Naive B cell (primary cell): ENCODE measurements around the gene WDFY3. TPM values are rescaled to one million over a fixed set of nuclear protein-coding genes. Genes with fewer than 3 reads are reported as not detected.
"Not testable (repeated sequence)": the region's sequence is repeated elsewhere in the genome, so short reads cannot be mapped to it uniquely, and the experiment has no call there.

Experiments used
- ATAC-seq, 2 donors: fragments of 150-1000 bp; cut with Tn5 transposase; 2 replicates each; pipeline ENCODE4 v1.10.0; 2021; ENCODE audit warnings: low read depth in 2 of 2, mild to moderate bottlenecking in 2 of 2, moderate library complexity in 2 of 2
- DNase-seq: peaks from one replicate; pipeline ENCODE4 v3.0.0; 2022
- H3K27ac Mint-ChIP-seq, 6 donors: one replicate each; pipeline ENCODE4 v1.8.0; 2020 to 2022; ENCODE audit warnings: mild to moderate bottlenecking in 6 of 6, mixed read lengths in 6 of 6, moderate library complexity in 5 of 6, inconsistent platforms in 2 of 6
- H3K27me3 Mint-ChIP-seq, 3 donors: one replicate each; pipeline ENCODE4 v1.8.0; 2021 to 2022; ENCODE audit warnings: mixed read lengths in 3 of 3, mild to moderate bottlenecking in 1 of 3
- H3K36me3 Mint-ChIP-seq, 2 donors: one replicate each; pipeline ENCODE4 v1.8.0; 2020 to 2022; ENCODE audit warnings: mixed read lengths in 2 of 2, inconsistent platforms in 1 of 2, mild to moderate bottlenecking in 1 of 2
- H3K4me1 Mint-ChIP-seq, 3 donors: one replicate each; pipeline ENCODE4 v1.8.0; 2020 to 2022; ENCODE audit warnings: mixed read lengths in 3 of 3, inconsistent platforms in 1 of 3, mild to moderate bottlenecking in 1 of 3, moderate library complexity in 1 of 3
- H3K4me3 Mint-ChIP-seq, 8 donors: one replicate each; pipeline ENCODE4 v1.8.0; 2020 to 2022; ENCODE audit warnings: mild to moderate bottlenecking in 8 of 8, mixed read lengths in 8 of 8, moderate library complexity in 8 of 8, inconsistent platforms in 2 of 8
- H3K9me3 Mint-ChIP-seq, 7 donors: one replicate each; pipeline ENCODE4 v1.8.0; 2020 to 2022; ENCODE audit warnings: mixed read lengths in 7 of 7, mild to moderate bottlenecking in 5 of 7, inconsistent platforms in 2 of 7, moderate library complexity in 1 of 7
- polyA plus RNA-seq, 6 donors: library from polyadenylated mRNA; unstranded; fragments of 300-500 nt; fragmentation: Illumina TruSeq; gene quantifications; one replicate each; pipeline ENCODE4 v1.2.3, GENCODE V29; 2021; ENCODE audit warnings: low read depth in 6 of 6

Gene WDFY3
- polyA plus RNA-seq, 6 donors from 2014 or later, result 0.19 TPM; not detected in 5

DNA sequence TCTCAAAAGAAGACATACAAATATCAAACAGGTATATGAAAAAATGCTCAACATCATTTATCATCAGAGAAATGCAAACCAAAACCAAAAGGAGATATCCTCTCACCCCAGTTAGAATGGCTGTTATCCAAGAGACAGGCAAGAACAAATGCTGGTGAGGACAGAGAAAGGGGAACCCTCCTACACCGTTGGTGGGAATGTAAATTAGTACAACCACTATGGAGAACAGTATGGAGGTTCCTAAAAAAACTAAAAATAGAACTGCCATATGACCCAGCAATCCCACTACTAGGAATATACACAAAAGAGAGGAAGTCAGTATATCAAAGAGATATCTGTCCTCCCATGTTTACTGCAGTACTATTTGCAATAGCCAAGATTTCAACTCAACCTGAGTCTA is 300.1 kb downstream of the WDFY3 start:
- DNase-seq, result no peak
- no peak overlapping the region for H3K27ac Mint-ChIP-seq
- no peaks in the 10 kb centered on the region for H3K27me3 Mint-ChIP-seq
- no peaks in the 10 kb centered on the region for H3K36me3 Mint-ChIP-seq
- H3K4me1 Mint-ChIP-seq, result no peaks in the 10 kb centered on the region
- peaks cover 0 to 4% (median 1%) of the 10 kb centered on the region in 7 donors for H3K9me3 Mint-ChIP-seq
- ATAC-seq, result no peak
- H3K4me3 Mint-ChIP-seq, result no peak overlapping the region

DNA sequence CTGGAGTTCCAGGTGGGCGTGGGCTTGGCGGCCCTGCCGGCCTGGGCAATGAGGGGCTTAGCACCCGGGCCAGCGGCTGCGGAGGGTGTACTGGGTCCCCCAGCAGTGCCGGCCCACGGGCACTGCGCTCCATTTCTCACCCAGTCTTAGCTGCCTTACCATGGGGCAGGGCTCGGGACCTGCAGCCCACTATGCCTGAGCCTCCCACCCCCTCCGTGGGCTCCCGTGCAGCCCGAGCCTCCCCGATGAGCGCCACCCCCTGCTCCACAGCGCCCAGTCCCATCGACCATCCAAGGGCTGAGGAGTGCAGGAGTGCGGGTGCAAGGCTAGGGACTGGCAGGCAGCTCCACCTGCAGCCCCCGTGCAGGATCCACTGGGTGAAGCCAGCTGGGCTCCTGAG is 301.7 kb downstream of the WDFY3 start:
- not testable (repeated sequence) for H3K4me1 Mint-ChIP-seq, H3K9me3 Mint-ChIP-seq, DNase-seq, H3K27ac Mint-ChIP-seq, H3K36me3 Mint-ChIP-seq, H3K27me3 Mint-ChIP-seq, ATAC-seq
- H3K4me3 Mint-ChIP-seq, result peak overlapping the region in 1 of 8 donors; percentile 29

DNA sequence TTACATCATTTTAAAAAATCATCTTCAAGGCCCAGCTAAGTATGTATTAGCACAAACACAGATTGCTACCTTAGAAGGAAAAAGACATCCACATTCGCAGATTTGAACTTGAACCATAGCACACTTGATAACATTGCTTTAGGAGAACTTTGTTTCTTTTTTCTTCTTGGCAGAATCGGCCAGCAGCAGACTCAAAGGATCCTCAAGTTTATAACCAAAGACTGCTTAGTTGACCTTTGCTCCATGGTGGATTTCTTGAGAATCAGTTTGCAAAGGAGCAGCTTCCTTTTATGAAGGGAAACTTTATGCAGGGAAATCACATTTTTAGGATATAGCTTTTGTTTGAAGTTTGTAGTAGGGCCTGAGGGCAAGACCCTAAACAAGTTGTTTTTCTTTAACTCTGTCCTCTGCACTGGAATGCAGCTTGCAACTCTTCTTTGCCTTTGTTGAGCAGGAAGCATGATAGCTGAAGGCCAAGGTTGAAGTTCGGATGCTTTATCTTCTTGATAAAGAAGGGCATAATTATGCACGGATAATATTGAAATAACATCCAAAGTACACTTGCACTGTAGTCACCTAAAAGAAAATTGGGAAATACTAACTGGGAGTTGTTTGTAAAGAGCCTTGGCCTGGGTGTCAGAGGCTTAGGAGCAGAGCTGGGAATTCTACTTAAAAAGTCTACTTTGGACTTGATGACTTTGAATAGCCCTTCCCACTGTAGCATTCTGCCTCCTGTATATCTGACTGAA is 305.1 kb downstream of the WDFY3 start:
- Mint-ChIP-seq H3K27ac (no peak overlapping the region), H3K36me3 (peaks cover 0 to 7% of the 10 kb centered on the region in 2 donors), H3K9me3 (peaks cover 10 to 19% (median 14%) of the 10 kb centered on the region in 7 donors), H3K4me1 (no peaks in the 10 kb centered on the region), H3K4me3 (no peak overlapping the region), H3K27me3 (peaks cover 0 to 9% (median 0%) of the 10 kb centered on the region in 3 donors)
- ATAC-seq, result no peak
- DNase-seq, result no peak

DNA sequence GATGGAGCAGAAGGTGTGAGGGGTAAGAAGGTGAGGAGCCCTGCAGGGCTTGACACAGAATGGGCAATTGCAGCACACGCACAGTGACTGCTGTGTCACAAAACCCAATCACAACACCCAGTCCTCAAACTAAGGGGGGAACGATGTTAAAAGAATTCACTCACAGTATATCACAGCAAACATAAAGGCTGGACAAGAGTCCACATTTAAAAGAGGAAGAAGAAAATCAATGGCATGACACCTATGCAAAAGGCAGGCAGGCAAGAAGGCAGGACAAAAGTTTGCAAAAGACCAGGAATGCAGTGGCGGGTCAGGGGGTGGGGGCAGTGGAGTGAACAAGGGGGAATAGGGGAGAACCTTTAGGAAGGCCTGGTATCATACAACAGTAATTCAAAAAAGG is 305.9 kb downstream of the WDFY3 start:
- no peak overlapping the region for H3K27ac Mint-ChIP-seq
- ATAC-seq (no peak), DNase-seq (no peak)
- H3K4me3 Mint-ChIP-seq, result no peak overlapping the region
- peaks cover 0 to 13% (median 0%) of the 10 kb centered on the region in 3 donors for H3K27me3 Mint-ChIP-seq
- H3K36me3 Mint-ChIP-seq, result peaks cover 0 to 7% of the 10 kb centered on the region in 2 donors
- no peaks in the 10 kb centered on the region for H3K4me1 Mint-ChIP-seq
- peaks cover 8 to 24% (median 14%) of the 10 kb centered on the region in 7 donors for H3K9me3 Mint-ChIP-seq

DNA sequence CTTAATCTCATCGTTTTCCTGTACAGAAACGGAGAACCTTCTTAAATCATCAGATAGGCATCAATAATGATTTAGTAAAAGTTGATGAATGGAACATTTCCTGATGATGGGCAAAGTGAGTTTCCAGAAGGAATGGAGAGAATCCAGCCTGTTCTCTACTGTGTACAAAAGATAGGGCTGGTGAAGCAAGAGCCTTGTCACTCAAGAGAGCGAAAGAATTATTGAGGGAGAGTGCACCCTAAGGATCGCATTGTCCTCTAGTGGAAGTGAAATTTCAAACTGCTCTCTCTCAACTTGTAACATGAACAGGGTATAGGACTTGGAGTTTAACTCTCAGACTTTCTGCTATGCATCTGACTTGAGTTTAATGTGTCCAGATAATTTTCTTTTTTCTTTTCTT is 314.0 kb downstream of the WDFY3 start:
- ATAC-seq (no peak), DNase-seq (no peak)
- H3K36me3 Mint-ChIP-seq, result no peaks in the 10 kb centered on the region
- peaks cover 4 to 17% (median 6%) of the 10 kb centered on the region in 7 donors for H3K9me3 Mint-ChIP-seq
- no peak overlapping the region for H3K4me3 Mint-ChIP-seq
- no peaks in the 10 kb centered on the region for H3K4me1 Mint-ChIP-seq
- no peak overlapping the region for H3K27ac Mint-ChIP-seq
- H3K27me3 Mint-ChIP-seq, result peaks cover 0 to 12% (median 0%) of the 10 kb centered on the region in 3 donors

DNA sequence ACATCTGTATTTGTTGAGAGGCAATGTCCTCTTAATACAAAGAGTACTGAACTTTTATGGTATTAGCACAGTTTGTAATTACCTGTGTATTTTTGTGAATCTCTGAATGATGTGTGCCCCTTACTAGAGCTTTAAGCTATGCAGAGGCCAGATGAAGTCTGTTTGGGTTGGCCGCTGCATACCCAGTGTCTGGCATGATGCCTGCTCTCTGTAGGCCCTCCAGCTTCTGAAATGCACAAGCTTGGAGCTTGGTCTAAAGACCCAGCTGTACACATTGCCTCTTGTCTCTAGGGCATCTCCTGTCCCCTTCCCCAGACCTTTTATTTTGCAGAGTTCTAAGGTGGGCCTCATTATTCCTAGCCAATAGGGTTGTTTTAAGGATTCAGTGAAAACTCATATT is 315.0 kb downstream of the WDFY3 start:
- H3K27me3 Mint-ChIP-seq, result peaks cover 0 to 10% (median 0%) of the 10 kb centered on the region in 3 donors
- no peaks in the 10 kb centered on the region for H3K36me3 Mint-ChIP-seq
- H3K4me1 Mint-ChIP-seq, result no peaks in the 10 kb centered on the region
- H3K27ac Mint-ChIP-seq, result no peak overlapping the region
- ATAC-seq (no peak), DNase-seq (no peak)
- no peak overlapping the region for H3K4me3 Mint-ChIP-seq
- peaks cover 2 to 9% (median 2%) of the 10 kb centered on the region in 7 donors for H3K9me3 Mint-ChIP-seq

DNA sequence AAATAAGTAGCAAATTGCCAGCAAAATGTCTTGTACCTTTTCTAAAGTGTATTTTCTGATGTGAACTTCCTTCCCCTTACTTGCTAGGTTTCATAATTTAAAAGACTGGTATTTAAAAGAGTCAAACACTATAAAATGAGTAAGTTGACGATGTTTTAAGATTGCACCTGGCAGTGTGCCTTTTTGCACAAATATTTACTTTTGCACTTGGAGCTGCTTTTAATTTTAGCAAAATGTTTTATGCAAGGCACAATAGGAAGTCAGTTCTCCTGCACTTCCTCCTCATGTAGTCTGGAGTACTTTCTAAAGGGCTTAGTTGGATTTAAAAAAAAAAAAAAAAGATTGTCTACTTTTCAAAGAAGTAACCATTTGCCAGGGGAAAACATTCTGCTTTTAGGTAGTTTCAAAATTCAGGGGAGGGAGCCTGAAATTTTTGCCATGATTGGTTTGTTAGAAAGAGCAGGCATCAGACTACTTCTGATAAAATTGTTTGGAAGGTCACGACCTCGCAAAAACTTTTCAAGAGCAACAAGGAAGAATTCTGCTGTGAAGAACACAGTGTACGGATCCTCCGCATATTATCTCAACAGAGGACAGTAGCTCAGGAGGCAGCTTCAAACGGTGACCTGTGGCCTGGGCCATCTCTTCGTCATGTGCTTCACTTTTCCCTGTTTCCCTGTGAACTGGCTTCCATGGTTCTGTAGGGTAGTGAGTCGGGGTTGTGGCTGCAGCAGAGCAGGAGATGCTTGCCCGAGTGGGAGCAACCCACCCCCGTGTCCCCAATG is 317.4 kb downstream of the WDFY3 start:
- Mint-ChIP-seq H3K4me3 (no peak overlapping the region), H3K4me1 (no peaks in the 10 kb centered on the region), H3K27ac (no peak overlapping the region), H3K27me3 (peaks cover 0 to 3% (median 0%) of the 10 kb centered on the region in 3 donors), H3K36me3 (no peaks in the 10 kb centered on the region), H3K9me3 (no peaks in the 10 kb centered on the region)
- ATAC-seq, result no peak
- DNase-seq, result no peak

DNA sequence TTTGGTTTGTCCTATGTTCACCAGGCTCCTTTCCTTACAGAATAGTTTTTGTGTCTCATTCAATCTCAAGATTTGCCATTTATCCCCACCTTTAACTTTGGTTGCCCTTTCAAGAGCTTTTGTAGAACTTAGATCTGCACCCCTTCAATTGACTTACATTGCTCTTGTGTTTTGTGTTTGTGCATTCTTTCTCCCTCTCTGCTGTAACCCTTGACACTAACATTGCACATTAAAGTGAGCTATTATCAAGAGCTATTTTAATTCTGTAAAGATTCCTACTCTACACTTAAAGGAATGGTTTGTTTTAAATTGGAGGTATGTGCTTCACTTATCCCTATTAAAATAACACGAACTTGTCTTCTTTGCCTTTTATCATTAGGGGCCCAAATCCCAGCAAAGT is 318.3 kb downstream of the WDFY3 start:
- Mint-ChIP-seq H3K27me3 (no peaks in the 10 kb centered on the region), H3K9me3 (no peaks in the 10 kb centered on the region), H3K4me1 (no peaks in the 10 kb centered on the region), H3K27ac (no peak overlapping the region), H3K4me3 (no peak overlapping the region), H3K36me3 (no peaks in the 10 kb centered on the region)
- ATAC-seq, result no peak
- no peak for DNase-seq

DNA sequence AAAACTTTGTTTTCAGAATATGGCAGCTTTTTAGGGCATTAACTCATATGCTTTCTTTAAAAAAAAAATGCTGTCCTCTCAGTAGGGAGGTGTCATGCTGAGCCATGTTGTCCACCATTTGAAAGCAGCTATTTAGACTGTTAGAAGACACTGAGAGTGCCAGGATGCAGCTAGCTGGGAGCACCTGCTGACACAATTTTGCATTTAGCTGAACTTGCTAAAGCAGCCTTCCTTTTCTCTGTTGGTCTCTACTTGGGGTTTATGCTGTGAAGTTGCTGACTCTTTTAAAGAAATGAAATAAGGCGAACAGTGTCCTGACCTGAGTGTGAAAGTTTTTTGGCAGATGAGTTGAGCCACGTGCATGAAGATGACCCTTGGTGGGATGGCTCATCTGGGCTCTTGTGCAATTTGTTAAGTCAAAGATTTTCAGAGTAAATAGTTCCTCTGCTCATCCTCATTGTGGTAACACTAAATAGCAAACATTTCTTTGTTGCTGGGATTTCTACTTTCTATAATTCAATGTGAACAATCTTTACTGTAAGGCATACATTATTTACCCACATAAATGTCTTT is 319.1 kb downstream of the WDFY3 start:
- Mint-ChIP-seq H3K4me3 (no peak overlapping the region), H3K9me3 (no peaks in the 10 kb centered on the region), H3K36me3 (no peaks in the 10 kb centered on the region), H3K27me3 (no peaks in the 10 kb centered on the region), H3K27ac (no peak overlapping the region), H3K4me1 (no peaks in the 10 kb centered on the region)
- ATAC-seq (no peak), DNase-seq (no peak)

DNA sequence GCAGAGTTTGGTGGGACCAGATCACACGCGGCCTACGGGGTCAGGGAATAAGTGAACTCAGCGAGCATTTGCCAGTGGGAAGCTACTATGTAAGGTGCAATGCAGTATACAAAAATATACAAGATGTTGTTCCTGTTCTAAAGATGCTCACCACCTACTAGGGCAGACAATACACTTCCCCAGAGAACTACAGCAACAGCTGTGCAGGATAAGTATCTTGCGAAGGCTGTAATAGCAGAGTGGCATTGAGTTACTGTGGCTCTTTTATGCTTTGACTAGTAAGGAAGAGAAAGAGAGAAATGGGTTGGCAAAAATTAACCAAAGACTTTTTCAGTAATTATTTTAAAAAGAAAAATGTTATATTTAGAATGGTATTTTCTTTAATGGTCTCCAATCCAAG is 322.4 kb downstream of the WDFY3 start:
- Mint-ChIP-seq H3K27me3 (no peaks in the 10 kb centered on the region), H3K4me1 (no peaks in the 10 kb centered on the region), H3K27ac (peak overlapping the region in 1 of 6 donors; percentile 31), H3K36me3 (no peaks in the 10 kb centered on the region), H3K9me3 (no peaks in the 10 kb centered on the region), H3K4me3 (no peak overlapping the region)
- no peak for DNase-seq
- ATAC-seq, result no peak

DNA sequence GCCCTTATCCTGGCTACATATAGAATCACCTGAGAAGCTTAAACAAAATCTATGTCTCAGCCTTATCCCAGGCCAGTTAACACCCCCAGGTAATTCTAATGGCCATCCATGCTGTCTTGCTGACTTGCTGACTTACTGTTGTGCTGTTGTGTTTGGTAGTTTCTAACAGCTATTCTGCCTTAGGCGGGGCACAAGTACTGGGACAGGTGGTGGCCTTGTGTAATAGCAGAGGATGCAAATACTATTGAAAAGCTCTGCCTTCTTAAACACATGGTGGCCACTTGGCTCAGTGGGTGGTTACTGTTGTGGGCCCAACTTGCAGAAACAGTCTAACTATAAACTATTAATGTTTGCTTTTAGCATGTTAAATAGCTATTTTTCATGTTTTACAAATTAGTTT is 327.3 kb downstream of the WDFY3 start:
- no peak for ATAC-seq
- Mint-ChIP-seq H3K36me3 (no peaks in the 10 kb centered on the region), H3K27ac (no peak overlapping the region), H3K27me3 (peaks cover 0 to 5% (median 4%) of the 10 kb centered on the region in 3 donors), H3K9me3 (peaks cover 0 to 5% (median 0%) of the 10 kb centered on the region in 7 donors), H3K4me1 (no peaks in the 10 kb centered on the region), H3K4me3 (no peak overlapping the region)
- no peak for DNase-seq

DNA sequence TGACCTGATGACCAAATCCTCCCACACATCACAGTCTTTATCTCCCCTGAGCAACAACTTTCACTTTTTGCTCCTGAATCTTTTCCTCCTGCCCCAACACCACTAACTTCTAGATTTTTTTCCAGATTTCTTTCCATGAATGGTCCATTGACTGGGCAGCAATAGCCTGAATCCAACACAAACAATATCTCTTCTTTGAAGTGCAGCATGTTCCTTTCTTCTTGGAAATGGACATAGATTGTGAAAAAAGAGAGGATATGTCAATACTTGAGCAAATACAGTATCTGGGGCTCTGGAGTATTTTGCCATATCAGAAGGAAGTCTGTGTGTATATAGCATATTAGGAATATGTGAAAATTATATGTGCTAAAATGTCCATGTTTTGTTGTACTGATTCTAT is 328.4 kb downstream of the WDFY3 start:
- peaks cover 0 to 5% (median 4%) of the 10 kb centered on the region in 3 donors for H3K27me3 Mint-ChIP-seq
- ATAC-seq (no peak), DNase-seq (no peak)
- no peaks in the 10 kb centered on the region for H3K4me1 Mint-ChIP-seq
- no peaks in the 10 kb centered on the region for H3K36me3 Mint-ChIP-seq
- H3K27ac Mint-ChIP-seq, result no peak overlapping the region
- H3K4me3 Mint-ChIP-seq, result no peak overlapping the region
- peaks cover 0 to 5% (median 0%) of the 10 kb centered on the region in 7 donors for H3K9me3 Mint-ChIP-seq

DNA sequence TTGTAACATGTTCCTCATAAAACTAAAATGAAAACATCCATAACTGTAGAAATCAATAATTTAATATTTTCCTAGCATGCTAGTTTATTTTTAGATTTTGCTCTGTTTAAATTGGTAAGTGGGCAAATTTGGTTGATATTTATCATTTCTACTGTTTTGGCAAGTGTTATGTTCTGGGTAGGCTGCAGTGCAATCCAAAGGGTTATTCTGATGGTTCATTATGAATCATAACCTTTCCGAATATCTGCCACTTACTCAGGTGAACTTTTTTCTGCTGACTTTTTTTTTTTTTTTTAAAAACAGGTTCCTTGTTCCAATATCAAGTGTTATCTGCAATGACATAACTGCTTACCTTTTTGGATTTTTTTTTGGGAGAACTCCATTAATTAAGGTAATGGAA is 331.5 kb downstream of the WDFY3 start:
- Mint-ChIP-seq H3K4me1 (no peaks in the 10 kb centered on the region), H3K27me3 (peaks cover 0 to 5% (median 4%) of the 10 kb centered on the region in 3 donors), H3K9me3 (peaks cover 0 to 5% (median 0%) of the 10 kb centered on the region in 7 donors), H3K36me3 (no peaks in the 10 kb centered on the region), H3K4me3 (no peak overlapping the region), H3K27ac (no peak overlapping the region)
- no peak for DNase-seq
- no peak for ATAC-seq

DNA sequence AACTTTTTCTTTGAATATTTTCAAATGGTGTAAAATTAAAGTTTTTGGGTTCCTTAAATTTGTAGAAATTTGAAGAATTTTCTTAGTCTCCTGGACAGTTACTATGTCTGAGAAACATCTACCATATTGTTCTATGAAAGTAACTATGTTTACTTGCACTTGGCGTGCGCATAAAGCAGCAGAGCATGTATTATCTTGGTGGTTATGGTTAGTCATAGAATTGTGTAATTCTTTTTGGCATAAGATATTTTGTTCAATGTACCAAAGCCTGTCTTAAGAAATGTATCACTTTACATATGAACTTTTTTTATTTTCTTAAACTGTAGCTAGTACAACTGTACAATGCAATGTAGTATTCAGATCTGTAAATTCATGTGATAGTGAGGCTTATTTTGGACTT is 334.4 kb downstream of the WDFY3 start:
- H3K4me3 Mint-ChIP-seq, result no peak overlapping the region
- peaks cover 0 to 4% (median 1%) of the 10 kb centered on the region in 3 donors for H3K27me3 Mint-ChIP-seq
- H3K4me1 Mint-ChIP-seq, result no peaks in the 10 kb centered on the region
- H3K36me3 Mint-ChIP-seq, result no peaks in the 10 kb centered on the region
- DNase-seq (no peak), ATAC-seq (no peak)
- H3K27ac Mint-ChIP-seq, result no peak overlapping the region
- peaks cover 0 to 5% (median 0%) of the 10 kb centered on the region in 7 donors for H3K9me3 Mint-ChIP-seq
